Thymus (tissue), 11 donors: ENCODE results near the gene TCTN2. TPM values are rescaled to one million over a fixed set of nuclear protein-coding genes. Genes with fewer than 3 reads are reported as not detected.

Source experiments
- DNase-seq, 9 donors: peaks; one replicate each; pipeline ENCODE4 v3.0.0-alpha.2; 2013; ENCODE audit warnings: low spot score in 9 of 9, low read depth in 6 of 9, missing footprints in 1 of 9
- H3K27ac ChIP-seq, 2 donors: one replicate each; pipeline ENCODE4 v1.5.1; 2013; ENCODE audit warnings: control low read depth in 1 of 2, low read depth in 1 of 2, low read length in 1 of 2, mild to moderate bottlenecking in 1 of 2, moderate library complexity in 1 of 2
- H3K27me3 ChIP-seq, 2 donors: one replicate each; pipeline ENCODE4 v1.5.1; 2013; ENCODE audit warnings: low read length in 1 of 2; ENCODE audit not compliant: control insufficient read depth in 2 of 2, insufficient read depth in 1 of 2
- H3K36me3 ChIP-seq, 2 donors: one replicate each; pipeline ENCODE4 v1.5.1; 2013; ENCODE audit warnings: low read length in 1 of 2, mild to moderate bottlenecking in 1 of 2, moderate library complexity in 1 of 2; ENCODE audit not compliant: control insufficient read depth in 2 of 2, insufficient read depth in 2 of 2
- H3K4me1 ChIP-seq, 2 donors: one replicate each; pipeline ENCODE4 v1.5.1; 2013; ENCODE audit warnings: low read length in 2 of 2; ENCODE audit not compliant: control insufficient read depth in 2 of 2, insufficient read depth in 2 of 2
- H3K4me3 ChIP-seq, 2 donors: one replicate each; pipeline ENCODE4 v1.5.1; 2013; ENCODE audit warnings: low read length in 2 of 2, control low read depth in 1 of 2, mild to moderate bottlenecking in 1 of 2
- H3K9me3 ChIP-seq, 2 donors: one replicate each; pipeline ENCODE4 v1.5.1; 2013; ENCODE audit warnings: low read length in 1 of 2, mild to moderate bottlenecking in 1 of 2; ENCODE audit not compliant: control insufficient read depth in 2 of 2, insufficient read depth in 1 of 2
- WGBS: extraction: QIAGEN DNeasy Blood & Tissue Kit; methylation state at CpG from one replicate; pipeline ENCODE4 v1.1.7; 2013; 5-methylcytosine and 5-hydroxymethylcytosine counted together
- polyA plus RNA-seq: library from polyadenylated mRNA; stranded (reverse); fragments of 200-250 nt; gene quantifications from one replicate; pipeline ENCODE4 v1.2.3, GENCODE V29; 2013
- total RNA-seq: library from RNA; stranded (reverse); fragments of 120-200 nt; gene quantifications from one replicate; pipeline ENCODE4 v1.2.4, GENCODE V29; 2013
- donor health status: healthy.

Gene TCTN2
- total and polyA plus RNA-seq, 2 donors: 2.2 to 3.7 TPM

DNA sequence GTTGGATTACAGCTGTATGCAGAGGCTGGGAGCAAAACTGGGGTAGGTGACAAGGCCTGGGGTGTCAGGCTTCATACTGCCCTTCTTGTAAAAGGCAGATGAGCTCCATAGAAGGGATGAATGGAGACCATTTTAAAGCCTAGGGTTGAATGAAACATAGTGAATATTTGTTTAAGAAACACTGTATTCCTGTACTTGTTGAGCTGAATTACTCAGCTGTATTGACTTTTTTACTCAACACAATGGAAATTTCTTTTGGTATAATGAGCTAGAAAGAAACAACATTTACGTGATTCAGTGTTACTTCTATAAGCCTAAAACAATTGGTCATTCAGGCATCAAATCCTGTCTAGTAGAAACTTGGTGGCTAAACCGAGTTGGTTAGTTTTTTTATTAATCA is 55.3 kb downstream of the TCTN2 start:
- 95% methylated on average over 2 of the region's 2 CpGs for WGBS

DNA sequence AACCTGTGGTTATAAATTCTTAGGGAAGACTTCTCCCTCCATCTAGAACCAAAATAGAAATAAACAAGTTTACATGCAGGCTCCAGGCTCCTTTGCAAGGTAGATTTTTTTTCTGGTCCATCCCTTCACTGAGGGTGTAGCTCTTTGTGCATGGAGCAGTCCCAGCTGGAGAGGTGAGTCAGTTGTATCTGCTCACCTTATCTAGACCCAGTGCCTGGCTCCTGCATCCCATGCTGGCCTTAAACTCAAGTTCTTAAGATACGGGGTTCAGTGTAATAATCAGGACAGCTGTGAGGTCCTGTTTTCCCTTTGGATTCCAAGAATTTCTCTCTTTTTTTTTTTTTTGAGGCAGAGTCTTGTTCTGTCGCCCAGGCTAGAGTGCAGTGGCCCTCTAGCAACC is 56.0 kb downstream of the TCTN2 start:
- DNase-seq: no peak
- Histone ChIP-seq H3K9me3 (no peaks in the 10 kb centered on the region), H3K4me1 (peaks cover 6 to 7% of the 10 kb centered on the region in 2 donors), H3K36me3 (peaks cover 23 to 77% of the 10 kb centered on the region in 2 donors), H3K27me3 (no peaks in the 10 kb centered on the region), H3K27ac (no peak overlapping the region), H3K4me3 (no peak overlapping the region)
- WGBS: 98% methylated on average over 2 of the region's 2 CpGs

More for the DNA sequence above, 55.3 kb downstream of the TCTN2 start:
- H3K4me1 ChIP-seq: peaks cover 6 to 7% of the 10 kb centered on the region in 2 donors
- no peak overlapping the region for H3K27ac ChIP-seq
- H3K36me3 ChIP-seq: peaks cover 19 to 76% of the 10 kb centered on the region in 2 donors
- no peaks in the 10 kb centered on the region for H3K27me3 ChIP-seq
- H3K4me3 ChIP-seq: no peak overlapping the region
- H3K9me3 ChIP-seq: peaks cover 0 to 3% of the 10 kb centered on the region in 2 donors
- DNase-seq: no peak

DNA sequence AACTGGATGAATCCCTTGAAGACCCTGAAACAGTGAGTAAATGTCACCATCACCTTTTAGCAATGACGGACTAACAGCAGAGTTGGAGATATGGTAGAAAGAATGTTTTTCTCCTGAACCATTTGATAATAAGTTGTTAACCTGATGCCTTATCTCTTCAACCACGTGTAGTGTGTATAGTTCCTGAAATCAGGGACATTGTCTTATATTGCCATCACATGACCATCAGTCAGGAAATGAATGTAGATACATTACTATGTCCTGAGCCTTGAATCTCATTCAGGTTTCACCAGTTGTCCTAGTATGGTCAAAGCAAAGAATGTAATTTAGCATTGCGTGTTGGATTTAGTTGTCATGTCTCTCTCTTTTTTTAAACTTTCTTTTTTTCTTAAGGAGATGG is 57.0 kb downstream of the TCTN2 start:
- WGBS: 84% methylated on average over 3 of the region's 3 CpGs
- DNase-seq: no peak
- Histone ChIP-seq H3K9me3 (no peaks in the 10 kb centered on the region), H3K4me3 (no peak overlapping the region), H3K4me1 (peaks cover 6 to 7% of the 10 kb centered on the region in 2 donors), H3K27ac (no peak overlapping the region), H3K27me3 (no peaks in the 10 kb centered on the region), H3K36me3 (peaks cover 26 to 79% of the 10 kb centered on the region in 2 donors)

DNA sequence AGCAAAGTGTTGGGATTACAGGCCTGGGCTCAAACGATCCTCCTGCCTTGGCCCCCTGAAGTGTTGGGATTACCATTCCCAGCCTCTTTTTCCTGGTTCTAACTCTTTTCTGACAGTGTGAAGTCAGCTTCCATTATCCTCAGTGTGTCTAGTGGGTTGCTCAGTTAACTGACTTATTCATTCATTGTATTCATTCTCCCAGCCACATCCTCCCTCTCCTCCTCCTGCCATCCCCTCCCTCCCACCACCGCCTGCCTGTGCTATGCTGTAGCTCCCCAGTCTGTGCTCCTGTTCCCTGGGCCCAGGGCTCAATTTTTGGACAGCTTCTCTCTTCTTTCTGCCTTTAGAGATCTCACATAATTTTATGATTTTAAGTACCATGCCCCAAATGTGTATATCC is 60.7 kb downstream of the TCTN2 start:
- DNase-seq: no peak
- H3K36me3 ChIP-seq: peaks cover 55 to 88% of the 10 kb centered on the region in 2 donors

DNA sequence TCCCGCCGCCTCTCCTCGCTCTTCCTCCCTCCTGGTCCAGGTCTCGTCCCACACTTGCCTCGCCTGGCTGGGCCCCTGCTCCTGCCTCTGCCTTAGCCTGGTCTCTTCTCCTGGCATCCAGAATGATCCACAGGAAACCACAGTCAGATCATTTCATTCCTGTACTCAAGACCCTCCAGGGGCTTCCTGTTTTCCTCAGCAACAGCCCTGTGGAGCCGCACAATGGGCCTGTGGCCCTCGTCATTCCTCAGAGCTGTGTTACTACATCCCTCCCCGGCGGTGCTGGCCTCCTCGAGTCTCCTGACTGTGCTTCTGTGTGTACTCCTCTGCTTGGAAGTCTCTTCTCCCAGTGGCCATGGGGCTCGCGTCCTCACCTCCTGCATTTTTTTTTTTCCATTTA is 61.3 kb downstream of the TCTN2 start:
- Histone ChIP-seq H3K27me3 (no peaks in the 10 kb centered on the region), H3K4me1 (no peaks in the 10 kb centered on the region)
- 97% methylated on average over 12 of the region's 12 CpGs for WGBS

More for the DNA sequence above, 60.7 kb downstream of the TCTN2 start:
- Histone ChIP-seq H3K4me3 (no peak overlapping the region), H3K27ac (no peak overlapping the region), H3K27me3 (no peaks in the 10 kb centered on the region), H3K9me3 (no peaks in the 10 kb centered on the region), H3K4me1 (no peaks in the 10 kb centered on the region)
- 97% methylated on average over 2 of the region's 2 CpGs for WGBS

DNA sequence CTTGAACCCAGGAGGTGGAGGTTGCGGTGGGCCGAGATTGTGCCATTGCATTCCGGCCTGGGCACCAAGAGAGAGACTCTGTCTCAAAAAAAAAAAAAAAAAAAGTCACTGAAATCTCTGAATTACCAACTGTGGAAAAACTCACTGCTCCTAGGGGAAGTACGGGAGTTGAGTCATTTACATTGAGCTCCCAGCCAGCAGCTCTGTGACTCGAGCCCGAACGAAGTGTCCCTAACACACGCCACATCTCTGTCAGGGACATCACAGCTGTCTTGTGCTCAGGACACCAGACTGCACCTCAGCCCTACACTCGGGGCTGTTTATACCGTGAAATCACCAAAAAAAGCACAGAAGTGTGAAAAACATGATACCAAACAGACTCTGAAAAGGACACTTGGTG is 62.3 kb downstream of the TCTN2 start:
- no peak for DNase-seq
- H3K4me1 ChIP-seq: no peaks in the 10 kb centered on the region
- H3K9me3 ChIP-seq: no peaks in the 10 kb centered on the region
- no peaks in the 10 kb centered on the region for H3K27me3 ChIP-seq
- H3K4me3 ChIP-seq: no peak overlapping the region
- WGBS: 94% methylated on average over 10 of the region's 10 CpGs
- peaks cover 65 to 83% of the 10 kb centered on the region in 2 donors for H3K36me3 ChIP-seq
- H3K27ac ChIP-seq: no peak overlapping the region

More for the DNA sequence above, 61.3 kb downstream of the TCTN2 start:
- no peak for DNase-seq
- Histone ChIP-seq H3K9me3 (no peaks in the 10 kb centered on the region), H3K4me3 (no peak overlapping the region), H3K36me3 (peaks cover 62 to 89% of the 10 kb centered on the region in 2 donors), H3K27ac (no peak overlapping the region)

DNA sequence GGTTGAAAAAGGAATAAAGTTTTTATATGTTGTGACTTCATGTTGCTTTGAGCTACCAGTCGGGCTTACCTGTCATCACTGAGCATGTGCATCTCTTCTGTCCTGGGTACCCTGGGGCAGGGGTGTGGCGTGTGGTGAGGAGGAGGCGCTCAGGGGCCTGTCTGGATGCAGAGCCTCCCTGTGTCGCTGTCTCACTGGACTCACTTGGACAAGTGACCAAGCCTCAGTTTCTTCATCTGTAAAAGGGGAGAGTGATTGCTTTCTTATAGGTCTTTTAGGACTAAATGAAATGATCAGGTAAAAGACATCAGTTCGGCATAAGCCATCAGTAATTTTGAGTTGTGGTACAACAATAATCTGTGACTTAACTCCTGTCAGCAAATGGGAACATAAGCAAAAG is 63.4 kb downstream of the TCTN2 start:
- DNase-seq: no peak
- Histone ChIP-seq H3K9me3 (no peaks in the 10 kb centered on the region), H3K4me1 (no peaks in the 10 kb centered on the region), H3K4me3 (no peak overlapping the region), H3K27me3 (no peaks in the 10 kb centered on the region), H3K27ac (no peak overlapping the region), H3K36me3 (peaks cover 64 to 83% of the 10 kb centered on the region in 2 donors)
- 90% methylated on average over 5 of the region's 5 CpGs for WGBS

DNA sequence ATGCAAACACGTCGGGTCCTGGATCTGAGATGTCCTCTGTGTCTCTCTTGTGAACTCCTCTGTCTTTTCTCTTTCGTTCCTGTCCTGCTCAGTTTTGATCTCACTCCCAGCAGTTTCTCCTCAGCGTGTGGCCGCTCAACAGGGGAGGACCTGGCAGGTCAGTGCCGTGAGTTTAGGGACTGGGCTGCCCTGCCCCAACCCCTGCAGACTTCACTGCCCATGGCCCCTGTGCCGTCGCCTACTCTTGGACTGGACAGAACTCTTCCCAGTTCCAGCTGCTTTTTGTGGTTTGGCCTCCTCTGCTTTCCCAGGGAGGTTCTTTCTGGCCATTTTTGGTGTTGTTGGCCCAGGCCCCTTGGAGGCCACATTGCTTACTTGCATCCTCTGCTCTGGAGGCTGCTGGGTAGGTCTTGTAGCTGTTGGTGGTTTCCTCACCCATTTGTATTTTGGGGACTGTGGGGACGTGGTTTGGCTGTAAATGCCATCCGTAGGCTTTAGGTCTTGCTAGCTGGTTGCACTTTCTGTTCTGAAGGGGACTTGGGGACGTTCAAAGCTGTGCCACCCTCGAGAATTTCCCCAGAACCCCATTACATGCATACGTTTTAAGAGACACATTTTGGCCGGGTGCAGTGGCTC is 71.1 kb downstream of the TCTN2 start:
- Histone ChIP-seq H3K9me3 (no peaks in the 10 kb centered on the region), H3K4me3 (no peak overlapping the region), H3K27me3 (no peaks in the 10 kb centered on the region), H3K4me1 (peaks cover 0 to 18% of the 10 kb centered on the region in 2 donors), H3K36me3 (peaks cover 37 to 74% of the 10 kb centered on the region in 2 donors), H3K27ac (peak overlapping the region; percentile 58 to 78)
- 76% methylated on average over 14 of the region's 14 CpGs for WGBS
- peak in 1 of 9 donors; percentile 24 for DNase-seq

DNA sequence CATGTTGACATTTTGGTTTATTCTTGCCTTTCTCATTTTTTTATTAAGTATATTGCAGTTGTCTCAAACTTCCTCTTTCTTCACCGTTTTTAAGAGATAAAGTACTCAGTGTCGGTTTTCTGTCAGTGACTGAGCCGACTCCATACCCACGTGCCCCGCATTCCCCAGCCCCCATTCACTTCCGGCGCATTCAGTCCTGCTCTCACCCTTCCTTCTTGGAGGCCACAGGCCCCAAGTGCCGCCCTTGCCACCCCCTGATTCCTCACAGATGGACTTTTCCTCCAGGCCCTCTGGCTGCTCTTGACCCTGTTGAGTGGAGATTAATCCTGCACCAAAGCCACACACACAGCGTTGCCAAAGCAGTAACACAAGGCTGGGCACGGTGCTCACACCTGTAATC is 72.1 kb downstream of the TCTN2 start:
- peak in 7 of 9 donors; percentile 7 to 64 (median 39) for DNase-seq
- 12% methylated on average over 10 of the region's 10 CpGs for WGBS
- no peaks in the 10 kb centered on the region for H3K9me3 ChIP-seq
- no peak overlapping the region for H3K4me3 ChIP-seq
- H3K27me3 ChIP-seq: no peaks in the 10 kb centered on the region
- peaks cover 0 to 20% of the 10 kb centered on the region in 2 donors for H3K4me1 ChIP-seq
- H3K27ac ChIP-seq: peak overlapping the region; percentile 19 to 78
- peaks cover 31 to 71% of the 10 kb centered on the region in 2 donors for H3K36me3 ChIP-seq
